Testis (tissue), 3 donors: ENCODE results near the gene MAP7D1. TPM values are rescaled to one million over a fixed set of nuclear protein-coding genes. Genes with fewer than 3 reads are reported as not detected.

Source experiments
- DNase-seq: peaks from one replicate; pipeline ENCODE4 v3.0.0-alpha.2; 2019
- H3K27ac ChIP-seq, 2 donors: fragments of 200-600 bp; sonication (generic); one replicate each; pipeline ENCODE4 v1.5.1; 2019
- H3K27me3 ChIP-seq: fragments of 200-600 bp; sonication (generic); one replicate; pipeline ENCODE4 v1.5.1; 2019
- H3K36me3 ChIP-seq: fragments of 200-600 bp; sonication (generic); one replicate; pipeline ENCODE4 v1.5.1; 2017; ENCODE audit warnings: low read depth; ENCODE audit errors: missing control alignments
- H3K4me1 ChIP-seq: fragments of 200-600 bp; sonication (generic); one replicate; pipeline ENCODE4 v1.5.1; 2019
- H3K4me3 ChIP-seq, 2 donors: fragments of 200-600 bp; sonication (generic); one replicate each; pipeline ENCODE4 v1.5.1; 2017 to 2019
- H3K9me3 ChIP-seq: fragments of 200-600 bp; sonication (generic); one replicate; pipeline ENCODE4 v1.5.1; 2017
- POLR2A ChIP-seq: fragments of 450-650 bp; IDR thresholded peaks from one replicate; pipeline ENCODE4 v1.6.1; 2017; ENCODE audit warnings: antibody characterized with exemption, mild to moderate bottlenecking, moderate library complexity
- WGBS, 2 donors: methylation state at CpG; one replicate each; pipeline ENCODE4 v1.1.5; 2018; 5-methylcytosine and 5-hydroxymethylcytosine counted together
- intact Hi-C: fragments of 100-400 bp; cut with DNase I; formaldehyde crosslinking; loops from one replicate; pipeline ENCODE4 v1.15.1; 2023; ENCODE audit warnings: low total_unique reads
- polyA plus RNA-seq: library from polyadenylated mRNA; stranded (reverse); fragments of 350-450 nt; fragmentation: Illumina TruSeq; extraction: RNeasy Lipid Tissue Mini Kit (QIAGEN cat#74804); gene quantifications from one replicate; pipeline ENCODE4 v1.2.3, GENCODE V29; 2014; ENCODE audit warnings: low read depth, low replicate concordance; ENCODE audit not compliant: insufficient read depth
- total RNA-seq, 2 donors: library from RNA; depleted of rRNA; stranded (reverse); fragments of >200 nt; gene quantifications; one replicate each; pipeline ENCODE4 v1.2.3, GENCODE V29; 2016
- TF ChIP-seq, protein P1 (sequence below), 3 experiments: fragments of 450-650 bp in 2 of 3; fragments of 200-600 bp in 1 of 3; sonication (generic) in 1 of 3; IDR thresholded peaks; one replicate each; pipeline ENCODE4 v1.5.1; 2016 to 2019; ENCODE audit warnings: antibody characterized with exemption in 3 of 3, mild to moderate bottlenecking in 2 of 3, moderate library complexity in 1 of 3

MAP7D1 gene
- total and polyA plus RNA-seq, 3 donors from 2014 or later: 45.4 to 59.6 (median 50.2) TPM

DNA sequence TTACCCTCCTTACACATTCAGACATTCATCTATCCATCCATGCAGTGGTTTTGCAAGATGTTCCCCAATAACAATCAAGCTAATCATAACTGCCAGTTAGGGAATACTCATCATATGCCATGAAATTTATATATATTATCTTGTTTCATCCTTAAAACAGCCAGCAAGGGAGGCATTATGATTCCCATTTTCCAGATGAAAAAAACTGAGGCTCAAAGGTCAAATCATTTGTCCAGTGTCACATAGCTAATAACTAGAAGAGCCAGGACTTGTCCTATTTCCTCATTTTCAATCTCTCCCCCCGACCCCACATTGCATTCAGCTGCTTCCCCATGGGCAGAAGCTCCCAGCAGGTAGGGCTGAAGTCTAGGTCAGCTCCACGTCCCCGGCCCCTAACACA is 23.9 kb upstream of the MAP7D1 start:
- no peaks in the 10 kb centered on the region for H3K9me3 ChIP-seq
- no peak for DNase-seq
- peaks cover 4% of the 10 kb centered on the region for H3K4me1 ChIP-seq
- intact Hi-C loops: no loop called here
- H3K36me3 ChIP-seq: no peaks in the 10 kb centered on the region
- no peak for TF ChIP-seq POLR2A
- TF ChIP-seq, protein P1, sequence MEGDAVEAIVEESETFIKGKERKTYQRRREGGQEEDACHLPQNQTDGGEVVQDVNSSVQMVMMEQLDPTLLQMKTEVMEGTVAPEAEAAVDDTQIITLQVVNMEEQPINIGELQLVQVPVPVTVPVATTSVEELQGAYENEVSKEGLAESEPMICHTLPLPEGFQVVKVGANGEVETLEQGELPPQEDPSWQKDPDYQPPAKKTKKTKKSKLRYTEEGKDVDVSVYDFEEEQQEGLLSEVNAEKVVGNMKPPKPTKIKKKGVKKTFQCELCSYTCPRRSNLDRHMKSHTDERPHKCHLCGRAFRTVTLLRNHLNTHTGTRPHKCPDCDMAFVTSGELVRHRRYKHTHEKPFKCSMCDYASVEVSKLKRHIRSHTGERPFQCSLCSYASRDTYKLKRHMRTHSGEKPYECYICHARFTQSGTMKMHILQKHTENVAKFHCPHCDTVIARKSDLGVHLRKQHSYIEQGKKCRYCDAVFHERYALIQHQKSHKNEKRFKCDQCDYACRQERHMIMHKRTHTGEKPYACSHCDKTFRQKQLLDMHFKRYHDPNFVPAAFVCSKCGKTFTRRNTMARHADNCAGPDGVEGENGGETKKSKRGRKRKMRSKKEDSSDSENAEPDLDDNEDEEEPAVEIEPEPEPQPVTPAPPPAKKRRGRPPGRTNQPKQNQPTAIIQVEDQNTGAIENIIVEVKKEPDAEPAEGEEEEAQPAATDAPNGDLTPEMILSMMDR (IDR thresholded peaks at IDR 0.05): no peak
- H3K27me3 ChIP-seq: no peaks in the 10 kb centered on the region
- no peak overlapping the region for H3K4me3 ChIP-seq
- 88 to 93% methylated on average over 3 of the region's 3 CpGs for WGBS, 2 donors
- no peak overlapping the region for H3K27ac ChIP-seq

DNA sequence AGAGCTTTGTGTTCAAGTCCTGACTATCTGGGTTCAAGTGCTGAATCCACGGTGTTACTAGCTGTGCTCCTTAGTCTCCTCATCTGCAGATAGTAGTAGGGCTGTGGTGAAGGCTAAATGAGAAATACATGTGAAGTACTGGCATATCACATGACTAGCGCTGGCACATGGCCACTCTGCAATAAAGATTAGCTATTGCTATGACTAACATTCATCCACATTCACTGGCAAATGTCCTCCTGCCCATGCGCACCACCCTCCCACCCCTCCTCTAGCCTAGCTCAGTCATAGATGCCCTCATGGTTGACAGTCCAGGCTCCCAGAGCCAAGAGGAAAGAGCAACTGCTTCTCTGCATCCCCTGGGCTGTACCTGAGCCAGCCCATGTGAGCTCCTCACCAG is 22.5 kb upstream of the MAP7D1 start:
- DNase-seq: no peak
- Histone ChIP-seq H3K27me3 (no peaks in the 10 kb centered on the region), H3K4me1 (peaks cover 4% of the 10 kb centered on the region), H3K9me3 (no peaks in the 10 kb centered on the region), H3K27ac (no peak overlapping the region), H3K4me3 (no peak overlapping the region), H3K36me3 (no peaks in the 10 kb centered on the region)
- WGBS, 2 donors: 69 to 86% methylated on average over 3 of the region's 3 CpGs
- intact Hi-C loops: no loop called here
- no peak for TF ChIP-seq POLR2A
- TF ChIP-seq, protein P1 (IDR thresholded peaks at IDR 0.05): no peak

DNA sequence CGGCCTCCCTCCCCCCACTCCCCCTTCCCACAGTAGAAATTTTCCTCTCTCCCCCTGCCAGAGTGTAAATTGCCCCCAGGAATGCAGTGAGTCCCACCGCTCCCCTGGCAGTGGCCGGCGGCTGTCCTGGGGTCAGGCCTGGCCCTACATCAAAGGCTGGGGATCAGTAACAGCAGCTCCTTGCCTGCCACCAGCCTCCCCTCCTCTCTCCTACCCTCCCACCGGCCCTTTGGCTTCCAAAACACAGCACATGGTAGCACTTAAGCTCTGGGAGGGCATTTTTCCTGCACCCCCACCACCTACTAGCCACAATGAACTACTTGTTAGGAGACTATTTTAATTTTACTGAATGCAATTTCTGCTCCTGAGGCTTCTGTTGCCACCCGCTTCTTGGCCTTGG is 21.9 kb upstream of the MAP7D1 start:
- Histone ChIP-seq H3K4me3 (no peak overlapping the region), H3K9me3 (no peaks in the 10 kb centered on the region), H3K36me3 (no peaks in the 10 kb centered on the region), H3K4me1 (peaks cover 4% of the 10 kb centered on the region), H3K27ac (no peak overlapping the region), H3K27me3 (no peaks in the 10 kb centered on the region)
- DNase-seq: no peak
- TF ChIP-seq, protein P1 (IDR thresholded peaks at IDR 0.05): no peak
- no peak for TF ChIP-seq POLR2A
- intact Hi-C loops: no loop called here
- WGBS, 2 donors: 76 to 78% methylated on average over 6 of the region's 6 CpGs

DNA sequence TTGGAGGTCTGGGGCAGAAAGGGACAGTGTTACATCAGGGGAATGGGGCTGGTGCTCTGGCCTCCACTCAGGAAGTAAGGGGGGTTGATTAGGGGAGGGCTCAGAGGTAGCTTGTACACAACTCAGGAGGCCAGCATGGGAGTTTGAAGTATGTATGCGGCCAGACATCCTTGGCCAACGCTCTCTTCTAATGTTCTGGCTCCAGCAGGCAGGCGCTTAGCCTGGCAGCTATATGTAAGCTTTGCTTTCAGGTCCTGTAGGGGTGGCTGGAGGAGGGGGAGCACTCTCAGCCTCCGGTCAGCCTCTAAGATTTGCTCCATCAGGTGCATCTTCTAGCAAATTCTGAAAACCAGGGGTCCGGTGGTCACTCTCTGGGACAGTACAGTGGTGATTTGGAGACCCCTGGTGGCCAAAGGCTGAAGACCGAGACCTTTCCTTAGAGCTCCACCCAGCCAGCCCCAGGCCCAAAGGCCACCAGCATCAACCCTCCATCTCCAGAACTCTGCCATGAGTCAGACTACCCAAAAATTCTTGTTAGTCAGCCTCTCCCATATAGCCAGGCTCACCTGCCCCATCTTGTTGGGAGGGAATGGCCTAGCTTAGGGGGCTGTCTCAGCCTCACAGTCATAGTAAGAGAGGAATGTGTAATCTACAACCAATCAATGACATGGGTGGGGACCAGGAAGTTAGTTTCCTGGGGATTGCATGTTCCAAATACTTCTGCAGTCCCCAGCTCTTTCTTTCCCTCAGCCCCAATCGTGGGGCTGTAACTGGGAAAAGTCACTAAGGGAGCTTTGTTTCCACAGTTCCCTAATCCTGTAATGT is 21.2 kb upstream of the MAP7D1 start:
- Histone ChIP-seq H3K4me3 (no peak overlapping the region), H3K9me3 (no peaks in the 10 kb centered on the region), H3K27me3 (no peaks in the 10 kb centered on the region), H3K27ac (no peak overlapping the region), H3K36me3 (no peaks in the 10 kb centered on the region), H3K4me1 (peaks cover 4% of the 10 kb centered on the region)
- no peak for TF ChIP-seq POLR2A
- TF ChIP-seq, protein P1 (IDR thresholded peaks at IDR 0.05): peak; percentile 33 to 55 (median 54)
- DNase-seq: peak; percentile 65
- 69 to 72% methylated on average over 7 of the region's 7 CpGs for WGBS, 2 donors
- intact Hi-C loops: no loop called here

DNA sequence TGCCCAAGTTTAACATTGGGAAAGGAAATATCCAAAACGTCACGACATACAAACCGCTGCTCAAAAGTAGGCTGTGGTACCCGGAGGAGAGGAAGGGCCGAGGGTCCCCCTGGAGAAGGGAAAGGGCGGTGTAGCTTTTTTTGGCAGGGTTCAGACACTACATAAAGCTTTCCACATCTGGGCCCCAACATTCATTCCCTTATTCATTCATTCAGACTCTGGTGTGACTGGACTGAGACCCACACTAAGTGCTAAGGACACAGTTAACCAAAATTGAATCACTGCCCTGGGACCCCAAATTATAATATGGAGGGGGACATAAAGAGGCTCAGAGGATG is 20.7 kb upstream of the MAP7D1 start:
- Histone ChIP-seq H3K36me3 (no peaks in the 10 kb centered on the region), H3K4me1 (peaks cover 8% of the 10 kb centered on the region), H3K4me3 (no peak overlapping the region), H3K9me3 (no peaks in the 10 kb centered on the region), H3K27me3 (no peaks in the 10 kb centered on the region), H3K27ac (no peak overlapping the region)
- WGBS, 2 donors: 72 to 84% methylated on average over 6 of the region's 6 CpGs
- no peak for DNase-seq
- TF ChIP-seq, protein P1 (IDR thresholded peaks at IDR 0.05): no peak
- TF ChIP-seq POLR2A: no peak
- intact Hi-C loops: no loop called here
